ENCODE results near the gene ERO1A.

GRCh38 chr14:52686176-52686575, 9.2 kb downstream of the ERO1A start:
- TF ChIP-seq POLR2A (IDR thresholded peaks at IDR 0.05) = no peak
- TF ChIP-seq CTCF (IDR thresholded peaks at IDR 0.05) = no peak
